HG03159 (cell line): Measurements from ENCODE around the gene PLCB4.

Experiments used
- ATAC-seq: cut with Tn5 transposase; IDR thresholded peaks from one replicate; pipeline ENCODE4 v1.9.1; 2021; ENCODE audit warnings: mild to moderate bottlenecking, moderate library complexity; ENCODE audit not compliant: unreplicated experiment

PLCB4 gene

GRCh38 chr20:9389346-9389745 is 320.5 kb downstream of the PLCB4 start:
- no peak for ATAC-seq

DNA sequence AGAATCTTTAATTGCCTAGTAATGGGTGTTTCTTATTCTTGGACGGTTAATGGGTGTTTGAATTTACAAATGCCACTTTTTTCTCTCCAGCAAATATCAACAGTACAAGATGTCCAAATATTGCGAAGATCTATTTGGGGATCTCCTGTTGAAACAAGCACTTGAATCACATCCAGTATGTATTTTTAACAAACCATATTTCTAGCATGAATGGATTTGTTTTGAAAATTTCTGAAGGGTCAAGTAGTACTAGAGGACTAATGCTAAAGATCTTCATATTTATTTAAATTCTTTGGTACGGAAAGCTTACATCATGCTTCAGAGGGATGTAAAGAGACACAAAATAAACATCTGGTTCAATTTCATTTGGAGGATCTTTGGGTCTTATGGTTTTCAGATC is 321.6 kb downstream of the PLCB4 start:
- ATAC-seq, result no peak

DNA sequence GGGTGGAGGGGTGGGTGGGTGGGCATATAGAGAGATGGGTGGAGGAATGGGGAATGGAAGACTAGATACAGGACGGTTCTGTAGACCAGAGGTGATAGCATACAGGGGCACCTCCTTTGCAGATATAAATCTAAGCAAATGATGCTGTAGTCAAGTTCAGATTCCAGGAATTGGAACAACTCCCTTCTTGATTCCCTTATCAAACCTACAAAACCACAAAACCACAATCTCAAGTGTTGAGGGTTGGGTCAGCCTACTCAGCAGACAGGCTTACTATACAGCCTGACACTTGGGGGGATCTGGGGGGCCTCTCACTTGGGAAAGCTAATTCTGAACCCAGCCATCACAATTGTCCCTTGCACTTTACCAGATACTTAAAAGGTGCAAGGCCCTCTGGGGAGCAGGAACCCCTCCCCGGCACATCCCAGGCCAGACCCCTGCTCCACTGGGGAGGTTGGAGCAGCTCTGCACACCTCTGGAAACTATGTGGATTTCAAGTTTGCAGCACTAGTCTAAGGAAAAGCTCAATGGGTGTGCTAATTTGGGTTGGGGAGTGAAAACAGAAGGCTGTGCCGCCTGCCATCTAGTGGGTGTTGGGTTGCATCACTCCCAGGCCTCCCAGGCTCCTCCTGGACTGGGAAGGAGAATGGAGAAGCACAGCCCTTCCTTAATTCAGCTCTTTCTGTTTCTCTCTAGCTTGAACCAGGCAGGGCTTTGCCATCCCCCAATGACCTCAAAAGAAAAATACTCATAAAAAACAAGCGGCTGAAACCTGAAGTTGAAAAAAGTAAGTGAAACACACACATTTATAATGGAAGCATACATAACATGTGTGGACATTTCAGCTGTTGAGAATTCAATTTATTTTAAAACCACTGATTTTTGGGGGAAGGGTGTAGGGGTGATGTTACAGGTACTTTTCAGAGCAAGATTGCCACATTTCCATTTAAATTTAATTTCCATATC is 324.3 kb downstream of the PLCB4 start:
- no peak for ATAC-seq

DNA sequence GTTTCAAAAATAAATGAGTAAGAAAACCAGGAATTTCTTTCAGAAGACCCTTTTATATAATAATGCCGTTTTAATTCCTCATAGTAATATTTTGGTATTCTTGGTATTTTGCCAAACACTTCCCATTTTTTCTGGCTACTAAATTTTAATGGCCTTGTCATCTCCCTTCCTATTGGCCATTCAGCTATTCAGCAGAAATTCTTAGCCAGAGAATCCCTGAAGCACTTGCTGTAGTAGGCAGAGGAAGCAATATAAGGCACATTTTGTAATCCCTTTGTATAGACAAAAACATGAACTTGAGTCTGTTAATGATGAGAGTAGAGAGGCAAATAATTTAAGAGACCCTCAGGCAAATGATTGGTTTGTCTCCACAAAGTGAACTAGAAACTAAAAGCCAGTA is 327.1 kb downstream of the PLCB4 start:
- no peak for ATAC-seq

GRCh38 chr20:9397928-9398327 is 329.0 kb downstream of the PLCB4 start:
- peak; percentile 98 for ATAC-seq

- ATAC-seq, result no peak
These were observed 330.0 kb downstream of the PLCB4 start for GRCh38 chr20:9398882-9399281.

DNA sequence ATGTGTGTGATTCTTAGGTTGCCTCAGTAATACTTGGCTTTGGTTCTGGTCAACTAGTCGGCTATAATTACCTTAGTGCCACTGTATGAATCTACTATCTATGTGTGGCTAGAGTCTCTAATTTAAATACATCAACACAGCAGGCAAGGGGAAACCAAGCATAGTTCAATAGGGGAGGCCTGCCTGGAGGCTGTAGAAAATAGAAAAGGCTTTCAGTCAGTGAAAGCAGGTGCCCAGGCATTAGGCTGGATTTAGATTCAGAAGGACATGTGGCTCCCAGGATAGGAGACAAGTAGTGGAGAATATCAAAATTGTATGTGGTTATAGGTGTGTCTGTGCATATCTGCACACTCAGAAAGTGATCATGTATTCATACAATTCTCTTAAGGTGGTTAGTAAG is 330.4 kb downstream of the PLCB4 start:
- ATAC-seq, result no peak

DNA sequence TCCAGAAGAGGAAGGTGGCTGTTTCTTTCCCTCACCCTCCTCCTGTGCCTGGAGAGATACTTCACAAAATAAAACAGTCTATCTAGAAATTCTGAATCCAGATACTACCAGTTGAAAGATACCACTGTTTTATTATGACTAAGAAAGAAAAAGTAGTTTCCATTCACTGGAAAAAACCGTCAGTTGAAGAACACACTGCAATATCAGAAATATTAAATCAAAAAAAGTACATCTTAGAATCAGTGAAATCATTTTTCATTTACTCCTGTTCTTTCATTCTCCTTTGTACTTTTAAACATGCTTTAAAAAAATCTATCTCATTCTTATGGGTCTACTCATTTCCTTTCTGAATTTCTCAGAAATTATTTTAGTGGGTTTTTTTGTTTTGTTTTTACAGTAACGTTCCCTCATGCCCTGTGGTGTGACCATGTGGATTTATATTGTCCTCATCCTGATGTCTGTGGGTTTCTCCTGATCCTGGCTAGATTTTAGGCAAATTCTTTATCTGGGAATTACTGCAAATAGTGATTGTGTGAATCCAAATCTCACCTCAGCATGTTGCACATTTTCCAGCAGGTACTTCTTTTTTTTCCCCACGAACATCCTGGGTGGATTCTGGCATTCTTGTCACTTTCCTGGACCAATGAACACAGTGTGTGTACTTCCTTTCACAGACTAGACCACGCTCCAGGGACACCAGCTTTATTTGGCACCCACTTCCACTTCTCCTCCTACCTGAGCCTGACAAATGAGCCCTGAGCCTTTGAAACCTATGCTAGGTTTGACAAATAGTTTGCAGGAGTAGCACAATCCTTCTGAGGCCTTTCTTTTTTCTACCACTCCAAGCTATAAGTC is 331.5 kb downstream of the PLCB4 start:
- ATAC-seq, result no peak

- no peak for ATAC-seq
These were observed 332.5 kb downstream of the PLCB4 start for GRCh38 chr20:9401371-9401770.

DNA sequence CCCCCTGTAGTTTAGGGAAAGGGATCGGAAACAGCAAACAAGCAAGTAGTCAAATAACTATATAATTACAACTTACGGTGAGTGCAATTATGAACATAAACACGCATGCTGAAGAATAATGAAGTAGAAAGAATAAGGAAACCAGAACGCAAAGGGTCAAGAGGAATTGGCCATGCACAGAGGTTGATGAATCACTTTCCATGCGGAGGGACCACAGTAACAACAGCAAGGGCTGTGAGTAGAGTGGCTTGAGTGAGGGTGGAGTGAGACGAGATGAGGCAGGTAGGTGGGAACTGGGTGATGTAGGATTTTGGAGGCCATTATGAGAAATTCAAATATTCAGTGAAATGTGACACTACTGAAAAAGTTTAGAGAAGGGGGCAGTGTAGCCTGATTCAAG is 333.3 kb downstream of the PLCB4 start:
- no peak for ATAC-seq

- no peak for ATAC-seq
These were observed 333.7 kb downstream of the PLCB4 start for GRCh38 chr20:9402546-9402945.

DNA sequence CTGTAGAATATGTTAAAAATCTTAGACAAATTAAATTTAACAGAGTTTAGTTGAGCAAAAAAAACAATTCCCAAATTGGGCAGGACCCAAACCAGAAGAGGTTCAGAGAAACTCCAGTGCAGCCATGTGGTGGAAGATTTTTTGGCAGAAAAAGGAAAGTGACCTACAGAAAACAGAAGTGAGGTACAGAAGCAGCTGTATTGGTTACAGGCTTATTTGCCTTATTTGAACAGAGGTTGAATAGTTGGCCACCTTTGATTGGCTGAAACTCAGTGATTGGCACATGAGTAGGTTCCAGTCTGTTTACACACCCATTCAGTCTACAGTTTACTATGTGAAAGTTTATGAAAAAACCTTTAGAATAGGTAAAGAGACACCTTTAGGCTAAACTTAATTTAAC is 334.6 kb downstream of the PLCB4 start:
- no peak for ATAC-seq

DNA sequence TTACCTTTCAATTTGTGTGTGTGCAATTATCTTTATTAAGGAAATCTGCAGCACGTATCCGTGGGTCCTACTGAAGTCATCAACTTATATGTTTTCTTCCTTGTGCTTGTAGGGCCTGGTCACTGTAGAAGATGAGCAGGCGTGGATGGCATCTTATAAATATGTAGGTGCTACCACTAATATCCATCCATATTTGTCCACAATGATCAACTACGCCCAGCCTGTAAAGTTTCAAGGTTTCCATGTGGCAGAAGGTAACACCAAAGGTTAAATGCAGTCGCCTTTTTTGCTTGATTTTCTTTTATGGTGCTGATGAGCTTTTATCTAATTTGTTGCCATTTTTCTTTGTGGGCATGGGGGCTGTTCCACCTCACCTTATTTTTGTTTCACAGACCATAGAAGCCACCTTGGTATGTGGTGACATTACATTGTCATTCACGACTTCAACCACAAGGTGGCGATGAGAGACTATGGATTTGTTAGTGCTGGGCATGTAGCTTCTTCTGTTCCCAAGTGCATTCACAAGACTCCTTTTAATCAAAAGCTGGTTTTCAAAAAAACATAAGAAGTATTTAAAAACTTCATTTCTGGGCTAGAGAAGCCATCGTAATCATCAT is 339.0 kb downstream of the PLCB4 start:
- ATAC-seq, result peak; percentile 59

DNA sequence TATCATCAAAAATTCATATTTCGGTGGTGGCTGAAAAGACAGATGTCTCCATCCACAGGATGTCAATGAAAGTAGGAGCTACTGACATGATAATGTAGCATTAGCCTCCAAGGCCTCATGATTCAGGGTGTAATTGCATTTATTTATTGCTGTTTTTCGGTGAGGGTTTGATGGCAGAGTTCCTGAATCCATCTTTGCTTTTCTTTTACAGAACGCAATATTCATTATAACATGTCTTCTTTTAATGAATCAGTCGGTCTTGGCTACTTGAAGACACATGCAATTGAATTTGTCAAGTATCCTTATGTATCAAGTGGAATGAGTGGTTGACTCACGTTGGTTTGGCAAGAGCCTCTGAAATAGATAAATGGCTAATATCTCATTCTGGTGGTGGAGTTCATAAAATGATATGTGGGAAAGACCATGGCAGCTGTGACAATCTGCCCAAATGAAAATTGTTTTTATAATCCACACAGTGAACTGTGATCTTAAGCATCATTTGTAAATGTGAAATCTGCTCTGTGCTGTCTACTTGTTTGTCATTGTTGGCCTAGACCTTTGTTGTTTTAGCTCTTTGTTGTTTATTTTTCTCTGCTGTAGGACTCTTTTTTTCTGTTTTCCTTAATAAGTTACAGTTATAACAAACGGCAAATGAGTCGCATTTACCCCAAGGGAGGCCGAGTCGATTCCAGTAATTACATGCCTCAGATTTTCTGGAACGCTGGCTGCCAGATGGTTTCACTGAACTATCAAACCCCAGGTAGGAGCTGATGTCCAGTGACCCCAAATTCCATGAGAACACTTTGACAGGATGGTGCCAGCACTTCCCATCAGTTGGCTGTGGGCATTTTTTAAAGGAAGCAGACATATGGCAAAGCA is 339.8 kb downstream of the PLCB4 start:
- ATAC-seq, result no peak

DNA sequence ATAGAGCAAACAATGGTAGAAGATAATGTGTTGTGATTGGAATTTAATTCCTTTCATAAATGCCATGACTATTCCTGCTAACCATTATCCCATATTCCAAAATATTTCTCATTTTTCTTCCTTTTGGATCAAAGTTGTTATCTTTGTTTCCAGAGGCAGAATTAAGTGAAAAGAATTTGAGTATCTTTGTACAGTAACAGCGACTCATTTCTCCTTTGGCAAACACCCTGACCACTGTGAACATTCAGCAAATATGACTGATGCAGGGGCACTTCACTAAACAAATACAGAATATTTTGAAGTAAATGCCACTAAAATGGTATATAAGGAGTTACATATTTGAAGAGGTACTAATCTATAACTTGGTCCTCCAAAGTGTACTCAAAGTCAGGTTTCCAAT is 340.5 kb downstream of the PLCB4 start:
- ATAC-seq, result no peak

DNA sequence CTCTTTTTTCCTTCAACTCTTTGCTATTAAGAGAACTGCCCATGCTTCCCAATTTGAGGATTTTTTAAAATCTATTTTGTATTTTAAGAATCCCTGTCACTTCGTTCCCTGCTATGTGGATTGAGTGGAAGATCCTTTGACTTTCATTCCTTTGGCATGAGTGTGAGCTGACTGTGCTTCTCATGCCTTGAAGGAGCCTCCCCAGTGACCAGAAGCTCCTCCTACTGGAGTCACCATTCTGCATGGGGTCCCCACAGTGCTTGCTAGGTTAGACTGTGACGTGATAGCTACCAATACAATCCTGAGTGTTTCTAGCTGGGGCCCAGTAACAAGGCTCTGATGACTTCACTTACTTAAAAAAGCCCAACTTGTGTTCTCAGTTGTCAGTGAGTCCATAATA is 341.1 kb downstream of the PLCB4 start:
- ATAC-seq, result no peak

GRCh38 chr20:9411833-9412232 is 342.9 kb downstream of the PLCB4 start:
- ATAC-seq, result no peak

- peak; percentile 84 for ATAC-seq
These were observed 343.4 kb downstream of the PLCB4 start for GRCh38 chr20:9412309-9412708.

GRCh38 chr20:9413001-9413400 is 344.1 kb downstream of the PLCB4 start:
- ATAC-seq, result no peak

- no peak for ATAC-seq
These were observed 346.5 kb downstream of the PLCB4 start for GRCh38 chr20:9415426-9415825.
